K562 (cell line): ENCODE results near the gene TTBK2. TPM values are rescaled to one million over a fixed set of nuclear protein-coding genes. Genes with fewer than 3 reads are reported as not detected.

Experiments used
- ATF7 ChIP-seq: fragments of 450-650 bp; IDR thresholded peaks from 2 replicates; pipeline ENCODE4 v1.7.1; 2014; ENCODE audit warnings: mild to moderate bottlenecking, moderate library complexity
- CHD4 ChIP-seq: fragments of 200-600 bp; sonication (generic); IDR thresholded peaks from 3 replicates; pipeline ENCODE4 v1.6.1; 2012; ENCODE audit warnings: low read depth, mild to moderate bottlenecking, mixed read lengths, low read length, inconsistent platforms; ENCODE audit not compliant: insufficient read depth, insufficient replicate concordance, poor library complexity, severe bottlenecking
- HDAC6 ChIP-seq: IDR thresholded peaks from 2 replicates; pipeline ENCODE4 v1.6.1; 2012; ENCODE audit warnings: low read depth, mild to moderate bottlenecking, control low read depth, inconsistent platforms, low read length, moderate library complexity
- HMG20B ChIP-seq: fragments of 250-450 bp; sonication (Bioruptor Pico); IDR thresholded peaks from 2 replicates; pipeline ENCODE4 v1.5.0; 2021; ENCODE audit warnings: mild to moderate bottlenecking
- NFRKB ChIP-seq: fragments of 450-650 bp; IDR thresholded peaks from 2 replicates; pipeline ENCODE4 v1.6.1; 2016; ENCODE audit warnings: low read depth
- PCBP2 ChIP-seq: fragments of 200-400 bp; formaldehyde crosslinking; IDR thresholded peaks from 2 replicates; pipeline ENCODE4 v1.6.1; 2018; ENCODE audit warnings: low read length, low read depth, mild to moderate bottlenecking, moderate library complexity; ENCODE audit not compliant: poor library complexity, severe bottlenecking
- TBL1XR1 ChIP-seq, 2 experiments: IDR thresholded peaks; 2 replicates each; pipeline ENCODE4 v1.6.1; 2012; ENCODE audit warnings: improper control_type of control experiment in 2 of 2, low read length in 2 of 2, mild to moderate bottlenecking in 1 of 2
- polyA plus RNA-seq, 8 experiments: library from polyadenylated mRNA; depleted of rRNA in 4 of 8; stranded (reverse) in 5 of 8; unstranded in 3 of 8; fragments of >200 nt; fragmentation: Nextera tagmentation in 2 of 8; fragmentation: Illumina TruSeq in 1 of 8; extraction: Ambion mirVana in 2 of 8; extraction: Trizol in 1 of 8; gene quantifications; 2 replicates each; pipeline versions ENCODE4 v1.2.1 to v1.2.3, GENCODE V29; 2011 to 2014; ENCODE audit warnings: inconsistent platforms in 1 of 8, missing spikeins in 1 of 8
- total RNA-seq, 7 experiments: library from RNA; depleted of rRNA in 6 of 7; stranded (reverse); fragments of >200 nt in 6 of 7; fragmentation: Illumina TruSeq in 2 of 7; extraction: Trizol in 2 of 7; gene quantifications; 2 replicates each; pipeline versions ENCODE4 v1.2.1 to v1.2.3, GENCODE V29; 2011 to 2021; ENCODE audit warnings: low replicate concordance in 1 of 7
- TF ChIP-seq, protein P1 (sequence below): fragments of 250-450 bp; sonication (Bioruptor Pico); IDR thresholded peaks from 2 replicates; pipeline ENCODE4 v1.4.0; 2020; ENCODE audit warnings: mild to moderate bottlenecking
- TF ChIP-seq, protein P2 (sequence below): IDR thresholded peaks from 3 replicates; pipeline ENCODE4 v1.6.1; 2011; ENCODE audit warnings: borderline replicate concordance, mild to moderate bottlenecking, moderate library complexity; ENCODE audit not compliant: insufficient read length; ENCODE audit errors: extremely low read depth
- TF ChIP-seq, protein P3 (sequence below), 2 experiments: fragments of 450-650 bp; IDR thresholded peaks; 2 replicates each; pipeline ENCODE4 v1.6.1; 2018; ENCODE audit warnings: mild to moderate bottlenecking in 2 of 2, low read depth in 1 of 2; ENCODE audit not compliant: partially characterized antibody in 2 of 2
- TF ChIP-seq, protein P4 (sequence below): fragments of 450-650 bp; IDR thresholded peaks from 2 replicates; pipeline ENCODE4 v1.6.1; 2017; ENCODE audit warnings: mild to moderate bottlenecking, moderate library complexity
- TF ChIP-seq, protein P5 (sequence below): fragments of 450-650 bp; IDR thresholded peaks from 2 replicates; pipeline ENCODE4 v1.6.1; 2016

Gene TTBK2
- total and polyA plus RNA-seq, 9 of the 15 experiments (the other 6 are each of a cell fraction or from before 2014, with no cell fraction given), result 0.89 to 8.0 (median 4.8) TPM

DNA sequence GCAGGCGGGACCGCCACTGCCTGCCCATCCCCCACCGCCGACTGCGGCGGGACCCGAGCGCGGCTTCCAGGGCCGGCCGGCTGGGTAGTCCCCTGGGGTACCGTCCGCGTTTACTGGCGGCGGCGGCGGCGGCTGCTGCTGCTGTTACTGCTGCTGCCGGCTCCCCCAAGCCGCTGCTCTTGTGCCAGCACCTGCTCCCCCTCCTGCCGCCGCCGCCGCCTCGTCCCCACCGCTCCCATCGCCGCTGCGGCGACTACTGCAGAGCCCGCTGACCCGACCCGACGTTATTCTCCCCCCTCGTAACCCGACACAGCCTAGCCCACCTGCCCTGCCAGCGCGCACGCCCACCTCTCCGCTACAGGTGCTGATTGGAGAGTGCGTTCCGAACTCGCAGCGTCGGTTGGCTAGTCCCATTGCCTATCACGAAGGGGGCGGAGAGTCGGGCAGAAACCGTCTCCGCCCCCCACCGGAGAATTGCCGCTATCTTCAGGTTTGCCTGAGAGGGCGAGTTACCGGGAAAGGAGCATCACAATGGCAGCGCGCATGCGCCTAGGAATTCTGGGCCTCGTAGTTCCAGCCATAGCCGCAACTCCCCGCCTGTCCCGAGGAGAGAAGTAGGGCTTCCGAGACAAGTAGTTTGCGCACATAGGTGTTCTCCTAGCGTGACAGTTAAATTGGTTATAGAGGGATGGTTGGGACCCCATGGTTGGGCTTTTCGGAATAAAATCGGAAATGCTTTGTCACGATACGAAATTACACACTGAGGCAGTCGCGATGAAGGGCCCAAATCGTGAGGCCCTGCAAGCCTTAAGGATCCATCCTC is at the start of gene TTBK2 (continued):
- TF ChIP-seq, protein P1, sequence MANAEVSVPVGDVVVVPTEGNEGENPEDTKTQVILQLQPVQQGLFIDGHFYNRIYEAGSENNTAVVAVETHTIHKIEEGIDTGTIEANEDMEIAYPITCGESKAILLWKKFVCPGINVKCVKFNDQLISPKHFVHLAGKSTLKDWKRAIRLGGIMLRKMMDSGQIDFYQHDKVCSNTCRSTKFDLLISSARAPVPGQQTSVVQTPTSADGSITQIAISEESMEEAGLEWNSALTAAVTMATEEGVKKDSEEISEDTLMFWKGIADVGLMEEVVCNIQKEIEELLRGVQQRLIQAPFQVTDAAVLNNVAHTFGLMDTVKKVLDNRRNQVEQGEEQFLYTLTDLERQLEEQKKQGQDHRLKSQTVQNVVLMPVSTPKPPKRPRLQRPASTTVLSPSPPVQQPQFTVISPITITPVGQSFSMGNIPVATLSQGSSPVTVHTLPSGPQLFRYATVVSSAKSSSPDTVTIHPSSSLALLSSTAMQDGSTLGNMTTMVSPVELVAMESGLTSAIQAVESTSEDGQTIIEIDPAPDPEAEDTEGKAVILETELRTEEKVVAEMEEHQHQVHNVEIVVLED (CRISPR knock-in tag), result peak; percentile 80
- TF ChIP-seq, protein P2, sequence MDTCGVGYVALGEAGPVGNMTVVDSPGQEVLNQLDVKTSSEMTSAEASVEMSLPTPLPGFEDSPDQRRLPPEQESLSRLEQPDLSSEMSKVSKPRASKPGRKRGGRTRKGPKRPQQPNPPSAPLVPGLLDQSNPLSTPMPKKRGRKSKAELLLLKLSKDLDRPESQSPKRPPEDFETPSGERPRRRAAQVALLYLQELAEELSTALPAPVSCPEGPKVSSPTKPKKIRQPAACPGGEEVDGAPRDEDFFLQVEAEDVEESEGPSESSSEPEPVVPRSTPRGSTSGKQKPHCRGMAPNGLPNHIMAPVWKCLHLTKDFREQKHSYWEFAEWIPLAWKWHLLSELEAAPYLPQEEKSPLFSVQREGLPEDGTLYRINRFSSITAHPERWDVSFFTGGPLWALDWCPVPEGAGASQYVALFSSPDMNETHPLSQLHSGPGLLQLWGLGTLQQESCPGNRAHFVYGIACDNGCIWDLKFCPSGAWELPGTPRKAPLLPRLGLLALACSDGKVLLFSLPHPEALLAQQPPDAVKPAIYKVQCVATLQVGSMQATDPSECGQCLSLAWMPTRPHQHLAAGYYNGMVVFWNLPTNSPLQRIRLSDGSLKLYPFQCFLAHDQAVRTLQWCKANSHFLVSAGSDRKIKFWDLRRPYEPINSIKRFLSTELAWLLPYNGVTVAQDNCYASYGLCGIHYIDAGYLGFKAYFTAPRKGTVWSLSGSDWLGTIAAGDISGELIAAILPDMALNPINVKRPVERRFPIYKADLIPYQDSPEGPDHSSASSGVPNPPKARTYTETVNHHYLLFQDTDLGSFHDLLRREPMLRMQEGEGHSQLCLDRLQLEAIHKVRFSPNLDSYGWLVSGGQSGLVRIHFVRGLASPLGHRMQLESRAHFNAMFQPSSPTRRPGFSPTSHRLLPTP, result no peak
- TF ChIP-seq TBL1XR1 (IDR thresholded peaks at IDR 0.05; ENCODE audit: low read length in 2 of 2) (peak in 1 of 2 experiments; percentile 46; a peak in 1 of 4 replicates), HMG20B (no peak), HDAC6 (no peak), ATF7 (peak; percentile 89), CHD4 (no peak), NFRKB (no peak), PCBP2 (no peak)
- TF ChIP-seq, protein P3, sequence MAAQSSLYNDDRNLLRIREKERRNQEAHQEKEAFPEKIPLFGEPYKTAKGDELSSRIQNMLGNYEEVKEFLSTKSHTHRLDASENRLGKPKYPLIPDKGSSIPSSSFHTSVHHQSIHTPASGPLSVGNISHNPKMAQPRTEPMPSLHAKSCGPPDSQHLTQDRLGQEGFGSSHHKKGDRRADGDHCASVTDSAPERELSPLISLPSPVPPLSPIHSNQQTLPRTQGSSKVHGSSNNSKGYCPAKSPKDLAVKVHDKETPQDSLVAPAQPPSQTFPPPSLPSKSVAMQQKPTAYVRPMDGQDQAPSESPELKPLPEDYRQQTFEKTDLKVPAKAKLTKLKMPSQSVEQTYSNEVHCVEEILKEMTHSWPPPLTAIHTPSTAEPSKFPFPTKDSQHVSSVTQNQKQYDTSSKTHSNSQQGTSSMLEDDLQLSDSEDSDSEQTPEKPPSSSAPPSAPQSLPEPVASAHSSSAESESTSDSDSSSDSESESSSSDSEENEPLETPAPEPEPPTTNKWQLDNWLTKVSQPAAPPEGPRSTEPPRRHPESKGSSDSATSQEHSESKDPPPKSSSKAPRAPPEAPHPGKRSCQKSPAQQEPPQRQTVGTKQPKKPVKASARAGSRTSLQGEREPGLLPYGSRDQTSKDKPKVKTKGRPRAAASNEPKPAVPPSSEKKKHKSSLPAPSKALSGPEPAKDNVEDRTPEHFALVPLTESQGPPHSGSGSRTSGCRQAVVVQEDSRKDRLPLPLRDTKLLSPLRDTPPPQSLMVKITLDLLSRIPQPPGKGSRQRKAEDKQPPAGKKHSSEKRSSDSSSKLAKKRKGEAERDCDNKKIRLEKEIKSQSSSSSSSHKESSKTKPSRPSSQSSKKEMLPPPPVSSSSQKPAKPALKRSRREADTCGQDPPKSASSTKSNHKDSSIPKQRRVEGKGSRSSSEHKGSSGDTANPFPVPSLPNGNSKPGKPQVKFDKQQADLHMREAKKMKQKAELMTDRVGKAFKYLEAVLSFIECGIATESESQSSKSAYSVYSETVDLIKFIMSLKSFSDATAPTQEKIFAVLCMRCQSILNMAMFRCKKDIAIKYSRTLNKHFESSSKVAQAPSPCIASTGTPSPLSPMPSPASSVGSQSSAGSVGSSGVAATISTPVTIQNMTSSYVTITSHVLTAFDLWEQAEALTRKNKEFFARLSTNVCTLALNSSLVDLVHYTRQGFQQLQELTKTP (IDR thresholded peaks at IDR 0.05; ENCODE audit: low read depth in 1 of 2, partially characterized antibody in 2 of 2), result peak in 1 of 2 experiments; percentile 52
- TF ChIP-seq, protein P4, sequence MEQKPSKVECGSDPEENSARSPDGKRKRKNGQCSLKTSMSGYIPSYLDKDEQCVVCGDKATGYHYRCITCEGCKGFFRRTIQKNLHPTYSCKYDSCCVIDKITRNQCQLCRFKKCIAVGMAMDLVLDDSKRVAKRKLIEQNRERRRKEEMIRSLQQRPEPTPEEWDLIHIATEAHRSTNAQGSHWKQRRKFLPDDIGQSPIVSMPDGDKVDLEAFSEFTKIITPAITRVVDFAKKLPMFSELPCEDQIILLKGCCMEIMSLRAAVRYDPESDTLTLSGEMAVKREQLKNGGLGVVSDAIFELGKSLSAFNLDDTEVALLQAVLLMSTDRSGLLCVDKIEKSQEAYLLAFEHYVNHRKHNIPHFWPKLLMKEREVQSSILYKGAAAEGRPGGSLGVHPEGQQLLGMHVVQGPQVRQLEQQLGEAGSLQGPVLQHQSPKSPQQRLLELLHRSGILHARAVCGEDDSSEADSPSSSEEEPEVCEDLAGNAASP, result no peak
- TF ChIP-seq, protein P5, sequence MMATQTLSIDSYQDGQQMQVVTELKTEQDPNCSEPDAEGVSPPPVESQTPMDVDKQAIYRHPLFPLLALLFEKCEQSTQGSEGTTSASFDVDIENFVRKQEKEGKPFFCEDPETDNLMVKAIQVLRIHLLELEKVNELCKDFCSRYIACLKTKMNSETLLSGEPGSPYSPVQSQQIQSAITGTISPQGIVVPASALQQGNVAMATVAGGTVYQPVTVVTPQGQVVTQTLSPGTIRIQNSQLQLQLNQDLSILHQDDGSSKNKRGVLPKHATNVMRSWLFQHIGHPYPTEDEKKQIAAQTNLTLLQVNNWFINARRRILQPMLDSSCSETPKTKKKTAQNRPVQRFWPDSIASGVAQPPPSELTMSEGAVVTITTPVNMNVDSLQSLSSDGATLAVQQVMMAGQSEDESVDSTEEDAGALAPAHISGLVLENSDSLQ, result peak; percentile 100
